ENCODE data around the gene BMP10. TPM values are rescaled to one million over a fixed set of nuclear protein-coding genes. Genes with fewer than 3 reads are reported as not detected.

Gene BMP10
- total and polyA plus RNA-seq, 2 donors (not counting 1 experiment from before 2014, with no cell fraction given) = not detected

GRCh38 chr2:68906716-68907115 lies 35.5 kb upstream of the BMP10 start:
- H3K27ac ChIP-seq (ENCODE audit: insufficient read depth, low read length) = no peak overlapping the region
- no peak overlapping the region for H3K4me3 ChIP-seq (replicated peaks in 1 of 4; ENCODE audit: control extremely low read depth in 1 of 4, insufficient read depth in 1 of 4, low read depth in 3 of 4, low read length in 4 of 4)
- no peak for DNase-seq (ENCODE audit: low read depth in 2 of 2)
- TF ChIP-seq EZH2 (IDR thresholded peaks at IDR 0.05; ENCODE audit: low read length, missing control alignments) = no peak
- TF ChIP-seq, protein P1, sequence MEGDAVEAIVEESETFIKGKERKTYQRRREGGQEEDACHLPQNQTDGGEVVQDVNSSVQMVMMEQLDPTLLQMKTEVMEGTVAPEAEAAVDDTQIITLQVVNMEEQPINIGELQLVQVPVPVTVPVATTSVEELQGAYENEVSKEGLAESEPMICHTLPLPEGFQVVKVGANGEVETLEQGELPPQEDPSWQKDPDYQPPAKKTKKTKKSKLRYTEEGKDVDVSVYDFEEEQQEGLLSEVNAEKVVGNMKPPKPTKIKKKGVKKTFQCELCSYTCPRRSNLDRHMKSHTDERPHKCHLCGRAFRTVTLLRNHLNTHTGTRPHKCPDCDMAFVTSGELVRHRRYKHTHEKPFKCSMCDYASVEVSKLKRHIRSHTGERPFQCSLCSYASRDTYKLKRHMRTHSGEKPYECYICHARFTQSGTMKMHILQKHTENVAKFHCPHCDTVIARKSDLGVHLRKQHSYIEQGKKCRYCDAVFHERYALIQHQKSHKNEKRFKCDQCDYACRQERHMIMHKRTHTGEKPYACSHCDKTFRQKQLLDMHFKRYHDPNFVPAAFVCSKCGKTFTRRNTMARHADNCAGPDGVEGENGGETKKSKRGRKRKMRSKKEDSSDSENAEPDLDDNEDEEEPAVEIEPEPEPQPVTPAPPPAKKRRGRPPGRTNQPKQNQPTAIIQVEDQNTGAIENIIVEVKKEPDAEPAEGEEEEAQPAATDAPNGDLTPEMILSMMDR (conservative IDR thresholded peaks at IDR 0.05 in 1 of 2, IDR thresholded peaks at IDR 0.05 in 1 of 2; ENCODE audit: low read depth in 1 of 2, low read length in 2 of 2) = no peak
- no peak overlapping the region for H3K9ac ChIP-seq (ENCODE audit: insufficient read depth, low read length)
- H3K4me1 ChIP-seq (ENCODE audit: control insufficient read depth, extremely low read depth, insufficient read depth, low read length) = peaks cover 7% of the 10 kb centered on the region
- no peaks in the 10 kb centered on the region for H4K20me1 ChIP-seq (ENCODE audit: control insufficient read depth, extremely low read depth, insufficient read depth, low read length)
- no peaks in the 10 kb centered on the region for H3K79me2 ChIP-seq (ENCODE audit: control insufficient read depth, insufficient read depth, low read length)
- H3K36me3 ChIP-seq (ENCODE audit: control insufficient read depth, insufficient read depth, low read length) = no peaks in the 10 kb centered on the region
- no peaks in the 10 kb centered on the region for H3K9me3 ChIP-seq (ENCODE audit: control insufficient read depth, insufficient read depth, low read depth, low read length)
- no peak overlapping the region for H3K4me2 ChIP-seq (ENCODE audit: extremely low read depth, insufficient read depth, low read length)
- H2AFZ ChIP-seq (ENCODE audit: low read length) = no peak overlapping the region
- H3K27me3 ChIP-seq (ENCODE audit: control insufficient read depth, insufficient read depth, low read length) = no peaks in the 10 kb centered on the region

GRCh38 chr2:68905116-68905515 lies 33.9 kb upstream of the BMP10 start:
- H3K27me3 ChIP-seq (ENCODE audit: control insufficient read depth, insufficient read depth, low read length) = no peaks in the 10 kb centered on the region
- peak; percentile 36 to 62 for DNase-seq (ENCODE audit: low read depth in 2 of 2)
- H3K79me2 ChIP-seq (ENCODE audit: control insufficient read depth, insufficient read depth, low read length) = no peaks in the 10 kb centered on the region
- H3K9ac ChIP-seq (ENCODE audit: insufficient read depth, low read length) = no peak overlapping the region
- H4K20me1 ChIP-seq (ENCODE audit: control insufficient read depth, extremely low read depth, insufficient read depth, low read length) = no peaks in the 10 kb centered on the region
- no peak for TF ChIP-seq EZH2 (IDR thresholded peaks at IDR 0.05; ENCODE audit: low read length, missing control alignments)
- TF ChIP-seq, protein P1 (conservative IDR thresholded peaks at IDR 0.05 in 1 of 2, IDR thresholded peaks at IDR 0.05 in 1 of 2; ENCODE audit: low read depth in 1 of 2, low read length in 2 of 2) = no peak
- H2AFZ ChIP-seq (ENCODE audit: low read length) = no peak overlapping the region
- H3K9me3 ChIP-seq (ENCODE audit: control insufficient read depth, insufficient read depth, low read depth, low read length) = no peaks in the 10 kb centered on the region
- no peak overlapping the region for H3K4me3 ChIP-seq (replicated peaks in 1 of 4; ENCODE audit: control extremely low read depth in 1 of 4, insufficient read depth in 1 of 4, low read depth in 3 of 4, low read length in 4 of 4)
- H3K27ac ChIP-seq (ENCODE audit: insufficient read depth, low read length) = no peak overlapping the region
- peaks cover 7% of the 10 kb centered on the region for H3K4me1 ChIP-seq (ENCODE audit: control insufficient read depth, extremely low read depth, insufficient read depth, low read length)
- H3K4me2 ChIP-seq (ENCODE audit: extremely low read depth, insufficient read depth, low read length) = no peak overlapping the region
- H3K36me3 ChIP-seq (ENCODE audit: control insufficient read depth, insufficient read depth, low read length) = no peaks in the 10 kb centered on the region

- H3K27ac ChIP-seq (ENCODE audit: insufficient read depth, low read length) = no peak overlapping the region
- no peaks in the 10 kb centered on the region for H4K20me1 ChIP-seq (ENCODE audit: control insufficient read depth, extremely low read depth, insufficient read depth, low read length)
- H3K4me2 ChIP-seq (ENCODE audit: extremely low read depth, insufficient read depth, low read length) = no peak overlapping the region
- H3K27me3 ChIP-seq (ENCODE audit: control insufficient read depth, insufficient read depth, low read length) = no peaks in the 10 kb centered on the region
- H3K79me2 ChIP-seq (ENCODE audit: control insufficient read depth, insufficient read depth, low read length) = no peaks in the 10 kb centered on the region
- H3K4me1 ChIP-seq (ENCODE audit: control insufficient read depth, extremely low read depth, insufficient read depth, low read length) = no peaks in the 10 kb centered on the region
- no peak for TF ChIP-seq EZH2 (IDR thresholded peaks at IDR 0.05; ENCODE audit: low read length, missing control alignments)
- TF ChIP-seq, protein P1 (conservative IDR thresholded peaks at IDR 0.05 in 1 of 2, IDR thresholded peaks at IDR 0.05 in 1 of 2; ENCODE audit: low read depth in 1 of 2, low read length in 2 of 2) = no peak
- no peak overlapping the region for H2AFZ ChIP-seq (ENCODE audit: low read length)
- no peaks in the 10 kb centered on the region for H3K36me3 ChIP-seq (ENCODE audit: control insufficient read depth, insufficient read depth, low read length)
- H3K9me3 ChIP-seq (ENCODE audit: control insufficient read depth, insufficient read depth, low read depth, low read length) = no peaks in the 10 kb centered on the region
- no peak for DNase-seq (ENCODE audit: low read depth in 2 of 2)
- H3K4me3 ChIP-seq (replicated peaks in 1 of 4; ENCODE audit: control extremely low read depth in 1 of 4, insufficient read depth in 1 of 4, low read depth in 3 of 4, low read length in 4 of 4) = no peak overlapping the region
- no peak overlapping the region for H3K9ac ChIP-seq (ENCODE audit: insufficient read depth, low read length)
These were observed 30.4 kb upstream of the BMP10 start for GRCh38 chr2:68901561-68901960.
